ENCODE measurements around the gene MMP14. TPM values are rescaled to one million over a fixed set of nuclear protein-coding genes. Genes with fewer than 3 reads are reported as not detected.

Gene MMP14
- polyA plus RNA-seq, 1 experiment: 365 TPM

DNA sequence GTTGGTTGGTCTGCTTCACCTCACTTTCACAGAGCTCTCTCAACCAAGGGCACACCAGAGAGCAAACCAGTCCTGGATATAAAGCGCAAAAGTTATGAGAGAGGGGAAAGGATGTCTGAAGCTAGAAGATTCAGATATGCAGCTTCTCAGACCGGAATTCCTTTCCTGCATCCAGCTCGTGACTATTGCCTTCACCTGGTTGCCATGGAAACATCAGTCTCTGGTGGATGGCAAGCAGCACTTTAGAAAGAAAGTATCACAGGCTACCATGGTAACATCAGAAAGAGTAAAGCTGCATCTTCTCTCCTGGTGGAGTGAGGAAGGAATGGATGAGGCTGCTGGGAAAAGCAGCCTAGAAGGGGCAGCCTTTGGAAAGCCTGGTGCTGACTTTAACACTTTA is 60.4 kb downstream of the MMP14 start:
- no peak for DNase-seq (ENCODE audit: low read depth, low spot score)
- Histone ChIP-seq H3K27ac (ENCODE audit: low read depth, low read length) (no peak overlapping the region), H3K4me3 (ENCODE audit: low read depth, low read length) (no peak overlapping the region), H3K27me3 (ENCODE audit: control insufficient read depth, insufficient read depth, low read length) (no peaks in the 10 kb centered on the region), H3K9me3 (ENCODE audit: control insufficient read depth, insufficient read depth, low read length) (no peaks in the 10 kb centered on the region)
- no peak for TF ChIP-seq CTCF (IDR thresholded peaks at IDR 0.05; ENCODE audit: low read depth, low read length)
- CTCF ChIA-PET: interaction anchor here (0.6 to 9.0 kb wide), 7 partner anchors 10 to 1789 kb away, joined by 3 to 89 read pairs (median 4); partner anchors contain the start of gene LRP10
- POLR2A ChIA-PET: interaction anchor here (1.0 kb wide), 1 partner anchor 13 kb away, joined by 5 read pairs; no protein-coding TSS in a partner anchor

- ChIA-PET POLR2A (no interaction called here), CTCF (interaction anchor here (1.0 to 9.0 kb wide), 3 partner anchors 25 to 340 kb away, joined by 3 to 89 read pairs (median 12); partner anchors contain the start of gene LRP10)
- Histone ChIP-seq H3K27me3 (ENCODE audit: control insufficient read depth, insufficient read depth, low read length) (no peaks in the 10 kb centered on the region), H3K4me3 (ENCODE audit: low read depth, low read length) (no peak overlapping the region), H3K27ac (ENCODE audit: low read depth, low read length) (no peak overlapping the region), H3K9me3 (ENCODE audit: control insufficient read depth, insufficient read depth, low read length) (no peaks in the 10 kb centered on the region)
- DNase-seq (ENCODE audit: low read depth, low spot score): no peak
- TF ChIP-seq CTCF (IDR thresholded peaks at IDR 0.05; ENCODE audit: low read depth, low read length): no peak
These were observed 61.0 kb downstream of the MMP14 start for GRCh38 chr14:22897357-22897756.

Small RNAs within 50 kb of the gene (small RNA-seq; reads per million reads assigned to genes)
- gene RF00019 (ENCODE audit: insufficient read length, low read depth): not detected

Other genes starting within 250 kb of the MMP14 start
- 420 and 467 TPM in 2 replicates for gene DAD1, start 247.4 kb upstream of the MMP14 start, polyA plus RNA-seq (2011; rRNA removed)
- gene ABHD4, start 238.3 kb upstream of the MMP14 start, polyA plus RNA-seq (2011; rRNA removed): 42.1 and 49.4 TPM in 2 replicates
- not detected in 2 replicates for gene OR6J1, start 192.2 kb upstream of the MMP14 start, polyA plus RNA-seq (2011; rRNA removed)
- gene OXA1L, start 69.9 kb upstream of the MMP14 start, polyA plus RNA-seq (2011; rRNA removed): 181 and 198 TPM in 2 replicates
- gene SLC7A7, start 21.1 kb upstream of the MMP14 start, polyA plus RNA-seq (2011; rRNA removed): 7.5 and 7.7 TPM in 2 replicates
- gene MRPL52, start 6.7 kb upstream of the MMP14 start, polyA plus RNA-seq (2011; rRNA removed): 71.8 and 78.1 TPM in 2 replicates
- gene LRP10, start 35.2 kb downstream of the MMP14 start, polyA plus RNA-seq (2011; rRNA removed): 87.8 and 125 TPM in 2 replicates
- 0.06 and 0.19 TPM in 2 replicates for gene REM2, start 46.6 kb downstream of the MMP14 start, polyA plus RNA-seq (2011; rRNA removed)
- gene RBM23, start 82.6 kb downstream of the MMP14 start, polyA plus RNA-seq (2011; rRNA removed): 46.2 and 47.2 TPM in 2 replicates
- gene PRMT5, start 92.8 kb downstream of the MMP14 start, polyA plus RNA-seq (2011; rRNA removed): 125 and 133 TPM in 2 replicates
- gene HAUS4, start 120.5 kb downstream of the MMP14 start, polyA plus RNA-seq (2011; rRNA removed): 22.7 and 25.4 TPM in 2 replicates
- gene AJUBA, start 146.0 kb downstream of the MMP14 start, polyA plus RNA-seq (2011; rRNA removed): 77.0 and 82.9 TPM in 2 replicates
- 7.8 and 8.4 TPM in 2 replicates for gene C14orf93, start 173.6 kb downstream of the MMP14 start, polyA plus RNA-seq (2011; rRNA removed)
- gene PSMB5, start 198.3 kb downstream of the MMP14 start, polyA plus RNA-seq (2011; rRNA removed): 282 and 292 TPM in 2 replicates
- gene PSMB11, start 205.6 kb downstream of the MMP14 start, polyA plus RNA-seq (2011; rRNA removed): not detected in 2 replicates
- 10.1 and 11.0 TPM in 2 replicates for gene CDH24, start 220.9 kb downstream of the MMP14 start, polyA plus RNA-seq (2011; rRNA removed)

Measured in AG04450 (cell line).